Loucy (cell line): ENCODE data around the gene PKP4.

Experiments
- H2AFZ ChIP-seq: fragments of 200-600 bp; sonication (generic); 2 replicates; pipeline ENCODE4 v1.6.0; 2016; ENCODE audit warnings: antibody characterized with exemption, mild to moderate bottlenecking, low read length, moderate library complexity
- H3F3A ChIP-seq: fragments of 200-600 bp; 2 replicates; pipeline ENCODE4 v1.6.0; 2016; ENCODE audit warnings: antibody characterized with exemption, low read depth, mild to moderate bottlenecking
- H3K27me3 ChIP-seq: fragments of 200-600 bp; sonication (generic); 2 replicates; pipeline ENCODE4 v1.6.1; 2014; ENCODE audit warnings: low read length, mild to moderate bottlenecking; ENCODE audit not compliant: insufficient read depth, poor library complexity, severe bottlenecking
- H3K36me3 ChIP-seq: fragments of 200-600 bp; sonication (generic); 2 replicates; pipeline ENCODE4 v1.6.1; 2016; ENCODE audit warnings: low read length; ENCODE audit not compliant: insufficient read depth
- H3K4me1 ChIP-seq: fragments of 200-600 bp; sonication (generic); 2 replicates; pipeline ENCODE4 v1.5.1; 2014; ENCODE audit warnings: low read length, mild to moderate bottlenecking; ENCODE audit not compliant: insufficient read depth, poor library complexity, severe bottlenecking
- H3K4me2 ChIP-seq: fragments of 200-600 bp; sonication (generic); 2 replicates; pipeline ENCODE4 v1.6.0; 2014; ENCODE audit warnings: antibody characterized with exemption, low read length, low read depth, mild to moderate bottlenecking; ENCODE audit not compliant: poor library complexity, severe bottlenecking
- H3K4me3 ChIP-seq: fragments of 200-600 bp; sonication (generic); 2 replicates; pipeline ENCODE4 v1.5.1; 2014; ENCODE audit warnings: low read length, mild to moderate bottlenecking, mixed read lengths; ENCODE audit not compliant: poor library complexity, severe bottlenecking
- H3K79me2 ChIP-seq: fragments of 200-600 bp; sonication (generic); 2 replicates; pipeline ENCODE4 v1.6.1; 2014; ENCODE audit warnings: low read length; ENCODE audit not compliant: insufficient read depth
- H3K9ac ChIP-seq: fragments of 200-600 bp; sonication (generic); 2 replicates; pipeline ENCODE4 v1.6.0; 2014; ENCODE audit warnings: mild to moderate bottlenecking, low read depth, low read length, moderate library complexity; ENCODE audit not compliant: poor library complexity, severe bottlenecking
- H3K9me2 ChIP-seq: fragments of 200-600 bp; sonication (generic); replicated peaks from 2 replicates; pipeline ENCODE4 v1.6.1; 2016; ENCODE audit warnings: low read depth, low read length, mixed read lengths
- H3K9me3 ChIP-seq: fragments of 200-600 bp; sonication (generic); 2 replicates; pipeline ENCODE4 v1.6.1; 2014; ENCODE audit warnings: mild to moderate bottlenecking, antibody characterized with exemption, low read length, low read depth; ENCODE audit not compliant: insufficient read depth
- H4K20me1 ChIP-seq: fragments of 200-600 bp; sonication (generic); 2 replicates; pipeline ENCODE4 v1.6.0; 2014; ENCODE audit warnings: antibody characterized with exemption, low read length, mild to moderate bottlenecking; ENCODE audit not compliant: insufficient read depth, poor library complexity, severe bottlenecking
- EZH2phosphoT487 ChIP-seq: fragments of 200-600 bp; IDR thresholded peaks from 2 replicates; pipeline ENCODE4 v1.6.1; 2018; ENCODE audit warnings: antibody characterized with exemption, mild to moderate bottlenecking, moderate library complexity, borderline replicate concordance
- TF ChIP-seq, protein P1 (sequence below): fragments of 200-600 bp; sonication (generic); conservative IDR thresholded peaks from 2 replicates; pipeline ENCODE4 v1.5.1; 2014; ENCODE audit warnings: mild to moderate bottlenecking, antibody characterized with exemption, low read length

Gene PKP4

DNA sequence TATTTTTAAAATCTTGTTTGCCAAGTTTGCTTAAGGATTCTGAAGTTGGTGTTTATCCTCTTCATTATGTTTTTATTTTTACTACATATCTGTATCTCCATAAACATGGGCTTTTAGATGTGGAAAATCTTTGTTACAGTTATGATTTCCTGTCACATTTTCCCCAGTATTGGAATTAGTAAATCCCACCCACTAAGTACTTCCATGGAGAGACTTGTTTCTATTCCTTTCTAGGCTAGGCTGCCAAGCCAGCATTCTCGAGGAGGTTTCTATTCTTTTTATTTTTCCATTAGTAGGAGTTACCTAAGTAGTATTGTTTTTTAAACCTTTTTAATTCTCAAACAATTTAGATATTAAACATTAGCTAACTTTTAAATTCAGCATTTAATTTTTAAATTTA is 22.1 kb downstream of the PKP4 start:
- no peak overlapping the region for H2AFZ ChIP-seq
- H3K79me2 ChIP-seq: no peaks in the 10 kb centered on the region; the same call in 1 of the 2 replicates
- H4K20me1 ChIP-seq: no peaks in the 10 kb centered on the region
- H3K9ac ChIP-seq: no peak overlapping the region
- H3K36me3 ChIP-seq: no peaks in the 10 kb centered on the region
- no peak overlapping the region for H3K4me2 ChIP-seq
- H3K4me1 ChIP-seq: peaks cover 20% of the 10 kb centered on the region
- H3F3A ChIP-seq: peaks cover 6% of the 10 kb centered on the region; the same call in 1 of the 2 replicates
- H3K4me3 ChIP-seq: no peak overlapping the region
- no peaks in the 10 kb centered on the region for H3K9me2 ChIP-seq
- no peaks in the 10 kb centered on the region for H3K27me3 ChIP-seq
- TF ChIP-seq, protein P1, sequence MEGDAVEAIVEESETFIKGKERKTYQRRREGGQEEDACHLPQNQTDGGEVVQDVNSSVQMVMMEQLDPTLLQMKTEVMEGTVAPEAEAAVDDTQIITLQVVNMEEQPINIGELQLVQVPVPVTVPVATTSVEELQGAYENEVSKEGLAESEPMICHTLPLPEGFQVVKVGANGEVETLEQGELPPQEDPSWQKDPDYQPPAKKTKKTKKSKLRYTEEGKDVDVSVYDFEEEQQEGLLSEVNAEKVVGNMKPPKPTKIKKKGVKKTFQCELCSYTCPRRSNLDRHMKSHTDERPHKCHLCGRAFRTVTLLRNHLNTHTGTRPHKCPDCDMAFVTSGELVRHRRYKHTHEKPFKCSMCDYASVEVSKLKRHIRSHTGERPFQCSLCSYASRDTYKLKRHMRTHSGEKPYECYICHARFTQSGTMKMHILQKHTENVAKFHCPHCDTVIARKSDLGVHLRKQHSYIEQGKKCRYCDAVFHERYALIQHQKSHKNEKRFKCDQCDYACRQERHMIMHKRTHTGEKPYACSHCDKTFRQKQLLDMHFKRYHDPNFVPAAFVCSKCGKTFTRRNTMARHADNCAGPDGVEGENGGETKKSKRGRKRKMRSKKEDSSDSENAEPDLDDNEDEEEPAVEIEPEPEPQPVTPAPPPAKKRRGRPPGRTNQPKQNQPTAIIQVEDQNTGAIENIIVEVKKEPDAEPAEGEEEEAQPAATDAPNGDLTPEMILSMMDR: no peak
- no peak for TF ChIP-seq EZH2phosphoT487
- H3K9me3 ChIP-seq: no peaks in the 10 kb centered on the region

- Histone ChIP-seq H2AFZ (no peak overlapping the region), H3K9ac (no peak overlapping the region), H3F3A (peaks cover under 1% of the 10 kb centered on the region; the same call in 1 of the 2 replicates), H3K4me1 (peaks cover 14% of the 10 kb centered on the region), H3K4me2 (no peak overlapping the region), H3K79me2 (peaks cover 5% of the 10 kb centered on the region; the same call in 1 of the 2 replicates), H3K9me2 (no peaks in the 10 kb centered on the region), H3K36me3 (no peaks in the 10 kb centered on the region), H3K4me3 (no peak overlapping the region), H3K9me3 (no peaks in the 10 kb centered on the region), H3K27me3 (no peaks in the 10 kb centered on the region), H4K20me1 (no peaks in the 10 kb centered on the region)
- no peak for TF ChIP-seq EZH2phosphoT487
- TF ChIP-seq, protein P1: no peak
Observed at GRCh38 chr2:158481116-158481515, 24.4 kb downstream of the PKP4 start.

GRCh38 chr2:158482594-158482993 is 25.8 kb downstream of the PKP4 start:
- no peak overlapping the region for H2AFZ ChIP-seq
- peaks cover 5% of the 10 kb centered on the region for H3K4me1 ChIP-seq
- H3K4me3 ChIP-seq: no peak overlapping the region
- H3K36me3 ChIP-seq: no peaks in the 10 kb centered on the region
- H3K9me3 ChIP-seq: no peaks in the 10 kb centered on the region
- H3K27me3 ChIP-seq: no peaks in the 10 kb centered on the region
- no peaks in the 10 kb centered on the region for H3F3A ChIP-seq
- no peak overlapping the region for H3K9ac ChIP-seq
- H3K4me2 ChIP-seq: no peak overlapping the region
- no peaks in the 10 kb centered on the region for H4K20me1 ChIP-seq
- peaks cover 5% of the 10 kb centered on the region; the same call in 1 of the 2 replicates for H3K79me2 ChIP-seq
- TF ChIP-seq, protein P1: no peak
- TF ChIP-seq EZH2phosphoT487: no peak
- no peaks in the 10 kb centered on the region for H3K9me2 ChIP-seq
